HG03521 (cell line): ENCODE results near the gene GNG7.
"Not testable (repeated sequence)": the region's sequence is repeated elsewhere in the genome, so short reads cannot be mapped to it uniquely, and the experiment has no call there.

ENCODE experiments used
- ATAC-seq: cut with Tn5 transposase; IDR thresholded peaks from one replicate; pipeline ENCODE4 v1.9.1; 2021; ENCODE audit warnings: mild to moderate bottlenecking, moderate library complexity; ENCODE audit not compliant: unreplicated experiment

The GNG7 gene

GRCh38 chr19:2606774-2607173, 95.7 kb downstream of the GNG7 start:
- not testable (repeated sequence) for ATAC-seq

- not testable (repeated sequence) for ATAC-seq
Measured at GRCh38 chr19:2605889-2606288, 96.6 kb downstream of the GNG7 start.

- no peak for ATAC-seq
Measured at GRCh38 chr19:2604747-2605329, 97.7 kb downstream of the GNG7 start.

- no peak for ATAC-seq
Measured at GRCh38 chr19:2603334-2603733, 99.2 kb downstream of the GNG7 start.

- no peak for ATAC-seq
Measured at GRCh38 chr19:2602391-2603181, 99.9 kb downstream of the GNG7 start.

GRCh38 chr19:2600914-2601870, 101.3 kb downstream of the GNG7 start:
- no peak for ATAC-seq

GRCh38 chr19:2594319-2594718, 108.2 kb downstream of the GNG7 start:
- ATAC-seq = no peak

- ATAC-seq = no peak
Measured at GRCh38 chr19:2592824-2593223, 109.7 kb downstream of the GNG7 start.

GRCh38 chr19:2591537-2592291, 110.8 kb downstream of the GNG7 start:
- no peak for ATAC-seq

GRCh38 chr19:2590630-2591399, 111.7 kb downstream of the GNG7 start:
- no peak for ATAC-seq

- ATAC-seq = no peak
Measured at GRCh38 chr19:2589441-2589840, 113.1 kb downstream of the GNG7 start.

GRCh38 chr19:2588081-2588777, 114.3 kb downstream of the GNG7 start:
- no peak for ATAC-seq

- no peak for ATAC-seq
Measured at GRCh38 chr19:2587001-2587719, 115.3 kb downstream of the GNG7 start.

- no peak for ATAC-seq
Measured at GRCh38 chr19:2586196-2586595, 116.3 kb downstream of the GNG7 start.

GRCh38 chr19:2584002-2584401, 118.5 kb downstream of the GNG7 start:
- ATAC-seq = no peak

- ATAC-seq = no peak
Measured at GRCh38 chr19:2582984-2583956, 119.2 kb downstream of the GNG7 start.

- not testable (repeated sequence) for ATAC-seq
Measured at GRCh38 chr19:2580396-2580795, 122.1 kb downstream of the GNG7 start.
